ENCODE results near the gene DRG2.

- TF ChIP-seq EZH2phosphoT487 (IDR thresholded peaks at IDR 0.05; ENCODE audit: borderline replicate concordance): no peak
- no peak for TF ChIP-seq CTCF (conservative IDR thresholded peaks at IDR 0.05; ENCODE audit: low read length)
These were observed 51.8 kb downstream of the DRG2 start for GRCh38 chr17:18139498-18139897.
